IMR-90 (cell line): ENCODE measurements around the gene HMX1.

Source experiments
- BHLHE40 ChIP-seq: fragments of 150-350 bp; IDR thresholded peaks from 2 replicates; pipeline ENCODE4 v1.6.1; 2016; ENCODE audit warnings: mild to moderate bottlenecking, low read depth, low read length
- CHD1 ChIP-seq: IDR thresholded peaks from 2 replicates; pipeline ENCODE4 v1.6.1; 2012; ENCODE audit warnings: low read depth, low read length, improper control_type of control experiment
- MXI1 ChIP-seq: IDR thresholded peaks from 2 replicates; pipeline ENCODE4 v1.6.1; 2012; ENCODE audit warnings: low read depth, mild to moderate bottlenecking, low read length, moderate library complexity, borderline replicate concordance
- POLR2A ChIP-seq: IDR thresholded peaks from 2 replicates; pipeline ENCODE4 v1.6.1; 2012; ENCODE audit warnings: mild to moderate bottlenecking, low read depth, low read length
- RCOR1 ChIP-seq: IDR thresholded peaks from 2 replicates; pipeline ENCODE4 v1.6.1; 2012; ENCODE audit warnings: mild to moderate bottlenecking, low read length, improper control_type of control experiment; ENCODE audit not compliant: insufficient replicate concordance
- SMC3 ChIP-seq: fragments of 150-350 bp; IDR thresholded peaks from 2 replicates; pipeline ENCODE4 v1.6.1; 2016; ENCODE audit warnings: low read depth, mild to moderate bottlenecking, antibody characterized with exemption, low read length, moderate library complexity
- USF2 ChIP-seq: fragments of 150-350 bp; IDR thresholded peaks from 2 replicates; pipeline ENCODE4 v1.6.1; 2017; ENCODE audit warnings: mild to moderate bottlenecking, antibody characterized with exemption, low read length, low read depth
- TF ChIP-seq, protein P1 (sequence below): conservative IDR thresholded peaks from 2 replicates; pipeline ENCODE4 v1.5.1; 2012; ENCODE audit warnings: mild to moderate bottlenecking, low read depth, low read length, improper control_type of control experiment

DNA sequence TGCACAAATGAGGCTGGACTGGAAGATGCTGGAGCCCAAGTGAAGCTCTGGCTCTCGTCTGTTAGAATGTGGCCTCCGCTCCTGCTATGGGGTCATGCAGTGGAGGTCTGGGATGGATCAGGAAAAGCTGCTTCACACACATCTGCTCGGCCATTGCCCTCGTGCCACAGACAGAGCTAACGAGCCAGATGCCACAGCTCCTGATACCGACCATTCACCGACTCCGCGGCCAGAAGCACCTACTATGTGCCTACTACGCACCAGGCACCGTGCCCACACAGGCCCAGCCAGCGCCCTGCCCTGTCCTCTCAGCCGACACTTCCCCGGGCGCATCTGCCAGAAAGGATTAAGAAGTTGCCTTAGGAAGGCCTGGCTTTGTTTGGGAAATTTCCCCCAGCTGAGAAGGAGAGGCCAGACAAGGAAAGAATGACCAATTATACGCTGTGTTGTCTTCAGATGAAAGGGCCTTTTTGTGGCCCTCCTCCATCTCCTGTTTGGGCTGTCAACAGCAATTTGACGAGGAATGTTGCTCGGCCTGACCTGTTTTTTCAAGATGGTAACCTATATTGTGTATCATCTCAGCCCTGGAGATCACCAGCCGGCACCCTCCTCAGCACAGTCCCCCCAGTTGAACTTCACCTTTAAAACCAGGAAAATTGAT is 34.3 kb downstream of the HMX1 start:
- TF ChIP-seq POLR2A: no peak
- TF ChIP-seq, protein P1, sequence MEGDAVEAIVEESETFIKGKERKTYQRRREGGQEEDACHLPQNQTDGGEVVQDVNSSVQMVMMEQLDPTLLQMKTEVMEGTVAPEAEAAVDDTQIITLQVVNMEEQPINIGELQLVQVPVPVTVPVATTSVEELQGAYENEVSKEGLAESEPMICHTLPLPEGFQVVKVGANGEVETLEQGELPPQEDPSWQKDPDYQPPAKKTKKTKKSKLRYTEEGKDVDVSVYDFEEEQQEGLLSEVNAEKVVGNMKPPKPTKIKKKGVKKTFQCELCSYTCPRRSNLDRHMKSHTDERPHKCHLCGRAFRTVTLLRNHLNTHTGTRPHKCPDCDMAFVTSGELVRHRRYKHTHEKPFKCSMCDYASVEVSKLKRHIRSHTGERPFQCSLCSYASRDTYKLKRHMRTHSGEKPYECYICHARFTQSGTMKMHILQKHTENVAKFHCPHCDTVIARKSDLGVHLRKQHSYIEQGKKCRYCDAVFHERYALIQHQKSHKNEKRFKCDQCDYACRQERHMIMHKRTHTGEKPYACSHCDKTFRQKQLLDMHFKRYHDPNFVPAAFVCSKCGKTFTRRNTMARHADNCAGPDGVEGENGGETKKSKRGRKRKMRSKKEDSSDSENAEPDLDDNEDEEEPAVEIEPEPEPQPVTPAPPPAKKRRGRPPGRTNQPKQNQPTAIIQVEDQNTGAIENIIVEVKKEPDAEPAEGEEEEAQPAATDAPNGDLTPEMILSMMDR: no peak
- TF ChIP-seq RCOR1: no peak
- TF ChIP-seq BHLHE40: no peak
- TF ChIP-seq SMC3: no peak
- no peak for TF ChIP-seq MXI1
- no peak for TF ChIP-seq USF2
- TF ChIP-seq CHD1: no peak
